ENCODE measurements around the gene UTP25.
A peak's percentile ranks its signal among the peaks of the same experiment; 100 is the strongest.
"Not testable (repeated sequence)": the region's sequence is repeated elsewhere in the genome, so short reads cannot be mapped to it uniquely, and the experiment has no call there.

The UTP25 gene

DNA sequence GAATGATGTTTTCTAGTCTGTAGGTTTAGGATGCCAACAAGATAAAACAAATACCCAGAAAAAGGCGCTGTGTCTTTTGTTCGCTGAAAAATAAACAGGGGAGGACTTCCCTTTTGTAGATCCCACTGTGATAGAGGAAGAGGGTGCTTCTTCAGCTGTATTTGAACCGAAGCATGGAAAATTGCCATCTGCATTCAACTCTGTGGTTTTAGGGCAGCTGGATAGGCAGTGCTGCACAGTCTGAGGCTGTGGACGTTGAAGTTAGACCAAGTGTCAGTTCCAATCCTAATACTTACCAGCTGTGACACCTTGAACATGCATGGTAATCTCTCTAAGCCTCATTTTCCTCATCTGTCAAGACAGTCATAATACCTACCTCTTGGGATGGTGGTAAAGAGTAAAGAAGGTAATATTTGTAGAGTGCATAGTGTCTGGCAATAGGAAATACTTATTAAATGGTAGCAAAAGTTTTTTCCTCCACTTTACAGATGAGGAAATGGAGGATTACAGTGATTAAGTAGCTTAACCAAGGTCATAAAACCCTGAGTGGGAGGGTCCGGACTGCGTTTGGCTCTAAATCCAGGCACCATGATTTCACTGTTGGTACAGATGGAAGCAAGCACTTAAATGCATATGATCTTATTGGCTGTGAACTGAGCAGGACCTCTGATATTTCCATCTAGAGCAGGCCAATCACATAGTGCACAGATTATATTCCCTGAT is 48.5 kb downstream of the UTP25 start:
- DNase-seq = no peak

DNA sequence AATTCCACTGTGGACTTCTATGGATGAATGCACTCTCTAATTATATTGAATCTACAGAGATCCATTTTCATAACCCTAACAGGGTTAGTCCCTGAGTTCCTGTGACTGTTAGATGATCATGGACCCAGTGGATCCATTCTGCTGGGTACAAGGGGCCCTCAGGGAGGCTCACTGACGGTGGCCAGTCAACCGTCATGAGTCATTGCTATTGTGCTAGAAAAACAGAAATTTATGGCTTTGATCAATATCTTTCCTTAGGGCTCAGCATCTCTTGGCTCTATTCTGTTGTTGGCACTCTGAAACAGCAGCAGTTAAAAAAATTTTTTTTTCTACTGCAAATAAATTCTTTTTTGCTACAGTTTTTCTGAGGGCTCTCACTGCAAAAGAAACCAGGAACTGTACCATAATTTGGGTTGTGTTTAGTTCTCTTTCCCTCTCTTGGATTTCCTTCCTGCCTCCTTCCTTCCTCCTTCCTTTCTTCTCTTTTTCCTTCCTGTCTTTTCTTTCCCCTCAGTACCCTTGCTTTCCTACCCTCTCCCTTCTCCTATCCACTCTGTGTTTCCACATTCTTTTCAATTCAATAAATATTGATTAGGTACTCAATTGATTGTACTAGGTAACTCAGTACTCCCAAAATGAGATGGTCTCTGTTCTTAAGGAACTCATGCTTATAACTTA is 49.5 kb downstream of the UTP25 start:
- no peak for DNase-seq

DNA sequence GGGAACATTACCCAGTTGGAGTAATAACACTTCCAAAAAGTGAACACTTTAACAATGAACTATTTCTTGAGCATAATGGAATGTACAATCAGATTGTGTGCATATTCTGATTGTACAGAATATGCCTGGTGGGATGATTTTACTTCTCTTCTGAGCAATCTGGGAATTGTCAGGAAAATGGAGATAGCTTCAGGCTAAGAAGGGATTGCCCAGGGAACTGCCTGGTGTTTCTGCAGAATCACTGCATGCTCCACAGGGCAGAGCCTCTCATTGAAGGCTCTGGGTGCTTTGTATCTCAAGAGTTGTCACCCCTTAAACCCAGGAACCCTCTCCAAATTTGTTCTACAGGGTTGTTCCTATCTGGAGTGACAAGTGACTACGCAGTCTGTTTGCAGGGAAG is 51.2 kb downstream of the UTP25 start:
- no peak for DNase-seq

DNA sequence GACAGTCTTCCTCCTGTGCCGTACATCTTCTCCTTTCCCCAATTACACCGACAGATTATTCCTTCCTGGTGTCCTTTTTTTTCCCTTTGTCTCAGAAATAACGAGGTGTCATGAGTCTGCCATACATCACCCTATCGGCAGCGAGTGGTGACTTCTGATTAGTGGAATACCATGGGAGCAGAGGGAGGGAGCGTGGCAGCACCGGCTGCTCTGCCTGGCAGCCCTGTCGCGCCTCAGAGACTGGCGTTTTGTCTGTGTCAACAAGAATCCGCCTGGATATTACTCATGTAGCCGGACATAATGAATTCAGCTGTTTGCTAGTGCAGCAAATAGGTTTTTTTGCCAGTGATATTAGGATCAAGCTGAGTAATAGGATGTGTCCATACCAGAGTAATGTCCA is 51.8 kb downstream of the UTP25 start:
- DNase-seq = peak; percentile 15 to 68

DNA sequence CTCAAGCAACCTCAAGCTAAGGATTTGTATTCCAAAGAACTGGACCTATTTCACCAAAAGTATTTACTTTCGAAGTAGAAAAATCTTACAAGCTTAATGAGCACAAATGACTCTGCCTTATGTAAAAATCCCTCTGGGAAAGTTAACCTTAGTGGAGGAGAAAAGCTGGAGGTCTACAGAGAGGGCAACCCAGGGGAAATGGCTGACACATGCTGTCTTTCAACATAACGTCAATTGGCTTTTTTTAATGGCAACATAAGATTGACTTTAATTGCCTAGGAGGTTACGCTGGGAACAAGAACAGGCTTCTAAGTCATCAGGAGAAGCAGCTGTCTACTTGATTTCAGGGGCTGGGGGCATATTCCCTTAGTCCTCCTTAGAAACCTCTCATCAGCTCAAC is 52.3 kb downstream of the UTP25 start:
- DNase-seq = no peak

DNA sequence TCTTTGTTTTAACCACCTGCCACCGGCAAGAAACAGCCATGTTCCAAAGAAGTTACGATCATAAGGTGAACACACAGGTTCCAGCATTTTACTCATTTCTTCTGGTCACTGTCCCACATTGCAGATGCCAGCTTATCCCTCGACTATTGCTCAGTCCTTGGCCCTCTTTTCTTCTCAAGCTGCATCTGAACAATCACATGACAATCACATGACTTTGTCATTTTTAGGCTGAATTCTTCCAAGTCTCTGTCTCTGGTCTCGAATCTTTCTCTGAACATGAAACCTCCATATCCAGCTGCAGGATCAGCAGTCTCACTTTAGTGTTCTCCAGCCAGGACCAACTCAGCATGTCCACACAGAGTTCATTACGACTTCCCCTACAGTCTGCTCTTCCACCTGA is 53.8 kb downstream of the UTP25 start:
- no peak for DNase-seq

DNA sequence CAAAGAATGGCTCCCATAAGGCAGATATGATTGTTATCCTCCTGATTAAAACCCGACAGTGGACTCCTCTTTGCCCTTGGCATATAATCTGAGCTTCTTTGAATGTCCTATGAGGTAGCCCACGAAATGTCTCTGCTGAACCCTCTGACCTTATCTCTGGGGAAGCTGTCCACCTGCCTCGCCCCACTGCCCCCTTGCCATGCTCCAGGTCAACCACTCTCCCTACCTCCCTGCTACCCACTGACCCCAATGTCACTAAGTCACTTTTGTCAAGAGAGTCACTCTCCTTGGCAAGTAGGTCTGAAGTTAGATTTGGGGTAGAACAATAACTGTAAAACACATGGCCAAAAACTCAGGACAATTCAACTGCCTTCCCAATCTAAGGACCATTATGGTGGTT is 54.5 kb downstream of the UTP25 start:
- DNase-seq = no peak

DNA sequence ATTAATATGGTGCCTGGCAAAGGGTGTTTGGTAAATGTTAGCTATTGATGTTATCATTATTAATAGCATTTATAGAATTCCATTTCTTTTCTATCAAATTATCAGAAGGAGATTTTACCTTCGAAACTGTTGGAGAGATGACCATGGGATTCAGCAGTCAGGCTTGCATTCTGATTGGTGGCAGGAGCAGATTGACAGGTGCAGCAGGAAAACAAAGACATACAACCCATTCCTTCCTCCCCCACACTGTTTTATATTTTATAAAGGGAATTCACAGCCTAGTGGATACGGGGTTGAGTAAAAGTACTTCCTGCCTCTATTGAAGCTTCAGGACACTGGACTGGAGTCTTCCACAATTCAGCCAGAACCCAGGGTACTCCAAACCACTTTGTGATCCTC is 55.2 kb downstream of the UTP25 start:
- DNase-seq = no peak

DNA sequence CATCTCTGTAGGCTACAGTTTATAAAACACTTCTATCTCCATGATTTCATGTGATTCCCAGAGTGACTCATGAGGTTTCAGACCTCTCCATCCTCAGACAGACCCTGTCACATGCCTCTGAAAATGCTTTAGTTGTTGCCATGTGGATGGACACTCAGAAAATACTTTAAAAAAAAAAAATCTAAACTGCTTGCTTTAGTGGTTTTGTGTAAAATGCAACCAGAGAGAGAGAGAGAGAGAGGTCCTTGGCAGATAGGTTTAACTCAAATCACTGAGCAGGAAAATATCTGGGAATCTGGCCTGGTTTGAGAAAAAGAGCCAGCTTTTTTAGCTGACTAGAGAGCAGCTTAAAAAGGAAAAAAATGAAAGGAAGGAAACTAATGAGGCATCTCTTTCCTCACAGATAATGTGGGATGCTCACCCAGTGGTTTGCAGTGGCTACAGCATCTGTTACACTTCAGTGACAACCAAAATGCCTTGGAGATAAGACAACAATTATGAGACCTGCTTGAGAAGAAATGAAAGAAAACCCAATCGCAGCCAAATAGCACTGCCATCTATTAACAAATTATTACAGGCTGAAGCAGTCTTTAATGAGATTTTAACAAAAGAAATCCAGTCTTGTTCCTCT is 55.7 kb downstream of the UTP25 start:
- DNase-seq = no peak

DNA sequence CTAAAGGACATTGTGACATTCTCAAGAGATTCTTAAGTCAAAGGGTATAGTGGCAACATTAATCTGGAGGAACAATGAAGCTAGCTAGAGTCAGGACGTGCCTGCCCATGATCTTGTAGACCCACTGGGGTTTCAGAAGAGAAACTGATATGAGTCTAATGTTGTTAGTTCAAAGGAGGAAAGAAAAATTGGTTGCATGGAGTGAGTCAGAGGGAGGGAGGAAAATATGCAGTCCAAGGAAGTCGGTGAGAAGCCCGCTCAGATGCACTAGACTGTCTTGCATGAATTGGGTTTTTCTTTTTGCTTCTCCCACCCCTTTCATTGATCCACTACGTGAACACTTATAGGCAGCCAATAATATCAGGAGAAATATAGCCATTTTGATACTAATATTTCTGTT is 56.5 kb downstream of the UTP25 start:
- DNase-seq = no peak

DNA sequence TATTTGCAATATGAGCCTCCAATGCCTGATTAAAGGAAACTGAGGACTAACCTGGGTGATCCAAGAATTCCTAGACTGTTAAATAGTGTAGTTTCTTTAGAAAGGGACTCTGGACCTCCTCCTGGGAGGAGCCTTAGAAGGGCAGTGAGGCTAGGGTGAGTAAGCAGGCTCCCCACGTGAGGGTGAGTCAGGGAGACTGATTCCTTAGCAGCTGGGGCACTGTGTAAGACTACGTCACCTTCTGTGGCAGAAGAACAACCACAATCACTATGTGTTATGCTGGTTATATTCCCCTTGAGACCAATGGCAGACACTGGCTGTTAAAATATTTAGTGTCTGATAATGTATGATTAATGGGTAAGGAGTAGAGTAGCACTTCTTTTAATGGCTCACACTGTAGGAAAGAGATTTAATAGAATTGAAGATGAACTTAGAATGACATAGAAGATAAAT is 56.9 kb downstream of the UTP25 start:
- no peak for DNase-seq

DNA sequence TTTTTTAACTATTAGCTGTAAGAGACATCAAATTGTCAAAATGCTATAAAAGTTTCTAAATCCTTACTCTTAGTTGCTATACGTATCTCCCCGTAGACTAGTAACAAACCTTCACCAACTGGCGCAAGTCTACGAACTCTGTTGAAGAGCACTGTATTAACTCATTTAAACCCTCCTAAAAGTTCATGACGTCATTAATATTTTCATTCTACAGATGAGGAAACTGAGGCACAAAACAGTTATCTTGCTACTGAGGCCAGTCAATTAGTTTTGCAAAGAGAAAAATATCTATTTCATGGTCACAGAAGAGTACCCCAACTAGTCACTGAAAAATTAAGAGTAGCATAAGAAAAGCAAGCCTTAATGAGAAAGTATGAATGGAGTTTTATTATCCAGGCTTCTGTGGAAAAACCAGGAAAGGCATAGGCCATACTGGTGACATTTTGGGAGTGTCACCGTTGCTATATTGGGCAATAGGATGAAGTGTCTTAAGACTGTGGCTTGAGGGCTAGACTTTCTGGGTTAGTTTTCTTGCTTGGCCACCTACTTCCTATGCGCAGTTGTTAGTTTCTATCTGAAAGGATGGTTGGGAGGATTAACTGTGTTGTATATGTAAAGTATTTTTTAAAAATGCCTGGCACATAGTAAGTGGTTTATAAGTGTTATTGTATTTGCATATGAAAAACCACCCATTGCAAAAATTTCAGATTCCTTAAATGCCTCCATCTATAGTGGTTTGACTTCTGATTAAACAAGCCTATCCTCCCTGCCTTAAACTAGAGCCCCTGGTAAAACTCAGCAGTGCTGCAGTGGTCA is 57.8 kb downstream of the UTP25 start:
- DNase-seq = no peak

DNA sequence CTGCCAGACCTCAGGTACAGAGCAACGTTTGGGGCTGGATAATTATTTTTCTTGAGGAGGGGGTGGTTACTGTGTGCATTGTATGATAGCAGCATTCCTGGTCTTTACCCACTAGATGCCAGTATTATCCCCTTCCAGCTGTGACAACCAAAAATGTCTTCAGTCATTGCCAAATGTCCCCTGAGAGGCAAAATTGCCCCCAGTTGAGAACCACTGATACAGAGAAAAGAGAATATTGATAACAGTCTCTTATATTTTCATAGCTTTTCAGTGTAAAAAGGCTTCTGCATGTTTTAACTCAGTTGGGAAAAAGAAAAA is 58.4 kb downstream of the UTP25 start:
- DNase-seq = peak in 1 of 2 experiments; percentile 7

DNA sequence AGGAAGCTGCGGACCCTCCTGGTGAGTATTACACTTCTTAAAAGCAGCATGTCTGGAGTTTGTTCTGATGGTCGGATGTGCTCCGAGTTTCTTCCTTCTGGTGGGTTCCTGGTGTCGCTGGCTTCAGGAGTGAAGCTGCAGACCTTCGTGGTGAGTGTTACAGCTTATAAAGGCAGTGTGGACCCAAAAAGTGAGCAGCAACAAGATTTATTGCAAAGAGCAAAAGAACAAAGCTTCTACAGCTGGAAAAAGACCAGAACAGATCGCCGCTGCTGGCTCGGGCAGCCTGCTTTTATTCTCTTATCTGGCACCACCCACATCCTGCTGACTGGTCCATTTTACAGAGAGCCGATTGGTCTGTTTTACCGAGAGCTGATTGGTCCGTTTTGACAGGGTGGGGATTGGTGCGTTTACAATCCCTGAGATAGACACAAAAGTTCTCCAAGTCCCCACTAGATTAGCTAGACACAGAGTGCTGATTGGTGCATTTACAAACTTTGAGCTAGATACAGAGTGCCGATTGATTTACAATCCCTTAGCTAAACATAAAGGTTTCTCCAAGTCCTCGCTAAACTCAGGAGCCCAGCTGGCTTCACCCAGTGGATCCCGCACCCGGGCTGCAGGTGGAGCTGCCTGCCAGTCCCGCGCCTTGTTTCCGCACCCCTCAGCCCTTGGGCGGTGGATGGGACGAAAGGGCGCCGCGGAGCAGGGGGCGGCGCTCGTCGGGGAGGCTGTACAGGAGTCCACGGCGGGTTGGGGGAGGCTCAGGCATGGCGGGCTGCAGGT is 60.7 kb downstream of the UTP25 start:
- not testable (repeated sequence) for DNase-seq

DNA sequence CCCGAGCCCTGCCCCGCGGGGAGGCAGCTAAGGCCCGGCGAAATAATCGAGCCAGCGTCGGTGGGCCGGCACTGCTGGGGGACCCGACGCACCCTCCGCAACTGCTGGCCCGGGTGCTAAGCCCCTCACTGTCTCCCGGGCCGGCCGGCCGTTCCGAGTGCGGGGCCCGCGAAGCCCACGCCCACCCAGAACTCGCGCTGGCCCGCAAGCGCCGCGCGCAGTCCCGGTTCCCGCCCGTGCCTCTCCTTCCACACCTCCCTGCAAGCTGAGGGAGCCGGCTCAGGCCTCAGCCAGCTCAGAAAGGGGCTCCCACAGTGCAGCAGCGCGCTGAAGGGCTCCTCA is 61.3 kb downstream of the UTP25 start:
- DNase-seq = no peak

DNA sequence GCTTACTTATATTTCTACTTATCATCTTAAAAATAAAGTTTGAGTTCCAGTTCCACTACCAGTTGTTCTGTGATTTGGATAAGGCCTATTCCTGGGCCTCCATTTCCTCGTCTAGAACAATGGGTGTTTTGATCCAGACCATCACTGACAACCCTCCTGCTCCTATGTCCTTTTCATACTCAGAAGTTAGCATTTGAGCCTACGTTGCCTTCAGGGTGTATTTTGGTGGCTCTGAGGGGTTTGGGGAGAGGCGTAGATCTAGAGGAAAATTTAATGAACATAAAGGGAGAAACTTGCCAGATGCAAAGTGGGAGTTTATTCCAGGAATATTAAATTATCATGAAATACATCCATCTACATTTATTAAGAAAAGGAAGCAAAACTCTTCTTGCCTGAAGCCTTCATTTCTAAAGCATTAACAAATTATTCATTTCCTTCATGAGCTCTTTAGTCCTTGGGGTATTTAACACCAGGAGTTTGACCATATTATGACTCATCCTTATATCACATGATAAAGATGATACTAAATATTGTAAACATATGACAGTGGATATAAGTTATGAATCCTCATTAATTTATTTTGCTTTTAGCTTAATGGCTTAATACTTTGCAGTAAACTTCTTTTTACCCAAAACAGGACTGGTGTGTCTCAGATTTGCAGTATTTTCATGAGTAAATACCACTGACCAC is 63.0 kb downstream of the UTP25 start:
- no peak for DNase-seq

DNA sequence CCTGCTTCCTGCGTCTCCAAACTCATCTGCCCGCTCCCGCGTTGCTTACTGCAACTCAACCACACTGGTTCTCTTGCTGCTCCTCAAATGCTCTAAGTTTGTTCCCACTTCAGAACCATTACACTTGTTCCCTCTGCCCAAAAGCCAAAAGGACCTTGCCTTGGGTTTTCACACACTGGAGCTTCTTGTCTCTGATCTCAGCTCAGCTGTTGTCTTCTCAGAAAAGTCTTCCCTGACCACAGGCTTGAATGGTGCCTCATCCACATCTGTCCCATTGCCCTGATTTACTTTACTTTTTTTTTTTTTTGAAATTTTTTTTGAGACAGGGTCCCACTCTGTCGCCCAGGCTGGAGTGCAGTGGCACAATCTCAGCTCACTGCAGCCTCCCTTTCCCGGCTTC is 66.0 kb downstream of the UTP25 start:
- DNase-seq = no peak

DNA sequence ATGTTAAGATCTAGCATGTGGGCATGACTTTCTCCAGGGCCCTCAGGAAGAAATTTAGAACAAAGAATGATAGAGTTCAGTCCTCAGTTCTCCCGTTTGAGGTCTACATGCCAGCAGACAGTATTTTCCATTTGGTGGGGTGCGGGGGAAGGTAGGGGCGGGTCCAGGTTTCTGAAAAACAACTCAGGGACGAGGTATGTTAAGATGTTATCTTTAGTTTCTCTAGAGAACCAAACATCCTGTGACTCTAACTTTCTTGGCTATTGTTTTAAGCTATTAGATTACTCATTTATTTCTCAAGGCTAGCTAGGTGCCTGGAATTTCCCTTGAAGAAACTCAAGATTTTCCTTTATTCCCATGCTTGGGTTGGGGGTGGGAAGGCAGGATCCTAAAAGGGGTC is 67.9 kb downstream of the UTP25 start:
- DNase-seq = no peak

DNA sequence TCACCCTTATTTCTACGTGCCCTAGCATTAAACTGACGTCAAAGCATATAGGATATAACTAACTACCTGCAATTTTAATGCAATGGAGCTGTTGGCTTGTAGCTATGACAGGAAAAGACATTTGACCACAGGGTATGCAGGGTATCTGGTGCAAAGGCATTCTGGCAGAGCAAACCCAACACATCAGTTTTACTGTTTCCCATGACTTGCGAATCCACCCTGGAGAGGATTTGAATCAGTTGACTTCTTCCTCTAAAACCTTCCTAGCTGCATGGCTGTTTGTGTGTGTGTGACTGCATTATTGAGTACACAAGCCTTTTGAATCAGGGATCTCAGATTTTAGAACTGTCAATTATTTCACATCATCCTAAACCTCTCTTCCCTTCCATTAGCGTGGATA is 68.6 kb downstream of the UTP25 start:
- no peak for DNase-seq

DNA sequence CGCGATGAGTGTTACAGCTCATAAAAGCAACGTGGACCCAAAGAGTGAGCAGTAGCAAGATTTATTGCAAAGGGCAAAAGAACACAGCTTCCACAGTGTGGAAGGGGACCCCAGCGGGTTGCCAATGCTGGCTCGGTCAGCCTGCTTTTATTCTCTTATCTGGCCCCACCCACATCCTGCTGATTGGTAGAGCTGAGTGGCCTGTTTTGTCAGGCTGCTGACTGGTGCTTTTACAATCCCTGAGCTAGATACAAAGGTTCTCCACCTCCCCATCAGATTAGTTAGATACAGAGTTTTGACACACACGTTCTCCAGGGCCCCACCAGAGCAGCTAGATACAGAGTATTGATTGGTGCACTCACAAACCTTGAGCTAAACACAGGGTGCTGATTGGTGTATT is 70.5 kb downstream of the UTP25 start:
- DNase-seq = not testable (repeated sequence)

DNA sequence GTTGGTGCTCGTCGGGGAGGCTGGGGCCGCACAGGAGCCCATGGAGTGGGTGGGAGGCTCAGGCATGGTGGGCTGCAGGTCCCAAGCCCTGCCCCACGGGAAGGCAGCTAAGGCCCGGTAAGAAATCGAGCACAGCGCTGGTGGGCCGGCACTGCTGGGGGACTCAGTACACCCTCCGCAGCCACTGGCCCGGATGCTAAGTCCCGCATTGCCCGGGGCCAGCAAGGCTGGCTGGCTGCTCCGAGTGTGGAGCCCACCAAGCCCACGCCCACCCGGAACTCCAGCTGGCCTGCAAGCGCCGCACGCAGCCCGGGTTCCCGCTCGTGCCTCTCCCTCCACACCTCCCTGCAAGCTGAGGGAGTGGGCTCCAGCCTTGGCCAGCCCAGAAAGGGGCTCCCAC is 71.1 kb downstream of the UTP25 start:
- not testable (repeated sequence) for DNase-seq

DNA sequence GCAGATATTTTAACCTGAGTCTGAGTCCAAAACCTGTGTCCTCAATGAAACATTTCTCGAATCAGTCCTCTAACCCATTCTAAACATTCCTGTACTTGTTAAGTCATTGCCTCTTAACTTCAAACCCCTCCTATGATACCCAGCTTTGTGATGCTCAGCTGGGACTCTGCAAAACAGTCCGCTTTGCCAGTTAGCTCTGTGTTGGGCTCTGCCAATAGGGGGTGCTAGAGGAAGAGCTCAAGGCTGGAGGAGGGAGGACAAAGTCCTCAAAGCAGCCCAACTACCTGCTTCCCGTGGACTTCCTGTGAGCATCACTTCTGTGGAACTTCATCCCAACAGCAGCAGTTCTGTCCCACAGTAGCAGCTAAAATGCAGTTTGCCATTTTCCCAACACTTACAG is 72.2 kb downstream of the UTP25 start:
- DNase-seq = peak in 1 of 2 experiments; percentile 41
